ENCODE measurements around the gene ZNF184. TPM values are rescaled to one million over a fixed set of nuclear protein-coding genes. Genes with fewer than 3 reads are reported as not detected.

The ZNF184 gene
- total and polyA plus RNA-seq, 9 of the 15 experiments (the other 6 are each of a cell fraction or from before 2014, with no cell fraction given), result 7.6 to 22.2 (median 12.8) TPM

- TF ChIP-seq MAFG (tag; conservative IDR thresholded peaks at IDR 0.05) (peak; percentile 87), TOE1 (IDR thresholded peaks at IDR 0.05; ENCODE audit: borderline replicate concordance) (peak; percentile 40; the same call in 1 of the 2 replicates), TOE1 (CRISPR knock-in tag; IDR thresholded peaks at IDR 0.05; ENCODE audit: borderline replicate concordance, low read depth) (no peak), HOMEZ (CRISPR knock-in tag; IDR thresholded peaks at IDR 0.05) (no peak), NFYB (IDR thresholded peaks at IDR 0.05; ENCODE audit: extremely low read depth, insufficient read length) (no peak), BACH1 (tag; IDR thresholded peaks at IDR 0.05) (no peak), ZNF561 (CRISPR knock-in tag; conservative IDR thresholded peaks at IDR 0.05) (no peak), NBN (IDR thresholded peaks at IDR 0.05; ENCODE audit: low read depth) (0 out of 2 replicates have a peak, but pooled peaks have one; percentile 27), ZBTB7A (IDR thresholded peaks at IDR 0.05; ENCODE audit: borderline replicate concordance, control insufficient read depth, low read depth, low read length) (peak; percentile 77), ZNF830 (CRISPR knock-in tag; IDR thresholded peaks at IDR 0.05) (no peak), ARID3B (CRISPR knock-in tag; IDR thresholded peaks at IDR 0.05; ENCODE audit: borderline replicate concordance) (no peak), HMG20B (CRISPR knock-in tag; IDR thresholded peaks at IDR 0.05) (no peak), ZNF512 (tag; IDR thresholded peaks at IDR 0.05) (no peak), SMARCA4 (IDR thresholded peaks at IDR 0.05) (no peak), TBP (optimal IDR thresholded peaks at IDR 0.05; ENCODE audit: low read depth, low read length) (peak; percentile 99), ZNF324 (CRISPR knock-in tag; IDR thresholded peaks at IDR 0.05) (no peak), CBFA2T2 (conservative IDR thresholded peaks at IDR 0.05) (no peak), ZZZ3 (IDR thresholded peaks at IDR 0.05) (no peak), RBM39 (optimal IDR thresholded peaks at IDR 0.05; ENCODE audit: low read depth, low read length) (peak; percentile 38), ZNF589 (CRISPR knock-in tag; IDR thresholded peaks at IDR 0.05; ENCODE audit: low read depth) (no peak), HMBOX1 (IDR thresholded peaks at IDR 0.05) (peak; percentile 76), FOSL1 (tag; conservative IDR thresholded peaks at IDR 0.05) (peak; percentile 59; the same call in 1 of the 2 replicates), NR2F6 (CRISPR knock-in tag; IDR thresholded peaks at IDR 0.05) (no peak), RB1 (IDR thresholded peaks at IDR 0.05; ENCODE audit: low read depth) (peak; percentile 42; the same call in 1 of the 2 replicates), NCOA4 (IDR thresholded peaks at IDR 0.05; ENCODE audit: partially characterized antibody) (no peak)
Measured at GRCh38 chr6:27503436-27504030, 30.6 kb upstream of the ZNF184 start (continued).

Data from K562 (cell line).